ENCODE results near the gene HNRNPD. TPM values are rescaled to one million over a fixed set of nuclear protein-coding genes. Genes with fewer than 3 reads are reported as not detected.
"Not testable (repeated sequence)": the region's sequence is repeated elsewhere in the genome, so short reads cannot be mapped to it uniquely, and the experiment has no call there.

The HNRNPD gene
- total RNA-seq, 1 donor from 2014 or later, result 481 TPM

- not testable (repeated sequence) for H3K36me3 Mint-ChIP-seq (ENCODE audit: low read depth); H3K4me3 Mint-ChIP-seq
Measured at GRCh38 chr4:82386312-82386711, 12.5 kb upstream of the HNRNPD start.

GRCh38 chr4:82382751-82383150 lies 9.0 kb upstream of the HNRNPD start:
- Mint-ChIP-seq H3K9me3 (peaks cover 5% of the 10 kb centered on the region), H3K36me3 (ENCODE audit: low read depth) (peaks cover 6% of the 10 kb centered on the region), H3K27ac (no peak overlapping the region), H3K4me1 (peaks cover 4% of the 10 kb centered on the region), H3K27me3 (peaks cover 10% of the 10 kb centered on the region), H3K4me3 (no peak overlapping the region)
- no peak for DNase-seq
- intact Hi-C loops (cut with micrococcal nuclease), result no loop called here

More at GRCh38 chr4:82386312-82386711, 12.5 kb upstream of the HNRNPD start:
- intact Hi-C loops (cut with micrococcal nuclease); H3K9me3 Mint-ChIP-seq; DNase-seq; H3K4me1 Mint-ChIP-seq; H3K27me3 Mint-ChIP-seq; H3K27ac Mint-ChIP-seq: not testable (repeated sequence)

DNA sequence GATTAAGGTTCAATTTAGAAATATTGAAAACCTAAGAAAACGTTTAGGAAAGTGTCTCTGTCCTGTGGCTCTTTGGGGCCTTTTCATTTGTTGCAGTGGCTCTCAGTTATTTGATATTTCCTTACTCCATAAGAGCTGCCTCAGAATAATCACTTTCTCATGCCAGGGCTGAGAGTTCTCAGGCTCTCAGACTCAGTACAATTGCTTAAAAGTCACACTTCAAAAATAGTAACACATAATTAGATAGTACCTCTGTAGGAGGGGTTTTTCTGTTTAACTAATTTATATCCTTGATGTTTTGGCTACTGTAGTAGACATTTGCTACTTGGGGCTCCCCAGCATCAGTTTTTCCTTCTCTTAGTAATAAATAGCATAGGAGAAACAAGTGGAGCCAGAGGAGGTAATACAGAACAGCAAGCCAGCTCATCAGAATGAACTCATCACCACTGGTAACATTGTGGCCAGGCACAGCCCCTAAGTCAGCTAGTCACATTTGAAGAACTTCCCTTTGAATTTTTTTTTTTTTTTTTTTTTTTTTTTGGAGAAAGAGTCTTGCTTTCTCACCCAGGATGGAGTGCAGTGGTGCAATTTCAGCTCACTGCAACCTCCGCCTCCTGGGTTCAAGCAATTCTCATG lies 8.0 kb upstream of the HNRNPD start:
- Mint-ChIP-seq H3K36me3 (ENCODE audit: low read depth) (peaks cover 9% of the 10 kb centered on the region), H3K9me3 (peaks cover 5% of the 10 kb centered on the region), H3K4me3 (no peak overlapping the region), H3K27ac (no peak overlapping the region), H3K27me3 (peaks cover 10% of the 10 kb centered on the region), H3K4me1 (peaks cover 6% of the 10 kb centered on the region)
- intact Hi-C loops (cut with micrococcal nuclease), result no loop called here
- DNase-seq, result no peak

GRCh38 chr4:82381235-82381634 lies 7.4 kb upstream of the HNRNPD start:
- Mint-ChIP-seq H3K9me3 (peaks cover 5% of the 10 kb centered on the region), H3K36me3 (ENCODE audit: low read depth) (peaks cover 12% of the 10 kb centered on the region)

GRCh38 chr4:82380831-82381230 lies 7.0 kb upstream of the HNRNPD start:
- H3K36me3 Mint-ChIP-seq (ENCODE audit: low read depth), result peaks cover 17% of the 10 kb centered on the region
- intact Hi-C loops (cut with micrococcal nuclease), result no loop called here
- no peak overlapping the region for H3K27ac Mint-ChIP-seq
- H3K27me3 Mint-ChIP-seq, result peaks cover 8% of the 10 kb centered on the region
- no peak overlapping the region for H3K4me3 Mint-ChIP-seq
- no peak for DNase-seq
- H3K9me3 Mint-ChIP-seq, result peaks cover 3% of the 10 kb centered on the region
- H3K4me1 Mint-ChIP-seq, result peaks cover 13% of the 10 kb centered on the region

More at GRCh38 chr4:82381235-82381634, 7.4 kb upstream of the HNRNPD start:
- Mint-ChIP-seq H3K27me3 (peaks cover 10% of the 10 kb centered on the region), H3K4me3 (no peak overlapping the region), H3K4me1 (peaks cover 9% of the 10 kb centered on the region), H3K27ac (no peak overlapping the region)
- no peak for DNase-seq
- intact Hi-C loops (cut with micrococcal nuclease), result no loop called here

DNA sequence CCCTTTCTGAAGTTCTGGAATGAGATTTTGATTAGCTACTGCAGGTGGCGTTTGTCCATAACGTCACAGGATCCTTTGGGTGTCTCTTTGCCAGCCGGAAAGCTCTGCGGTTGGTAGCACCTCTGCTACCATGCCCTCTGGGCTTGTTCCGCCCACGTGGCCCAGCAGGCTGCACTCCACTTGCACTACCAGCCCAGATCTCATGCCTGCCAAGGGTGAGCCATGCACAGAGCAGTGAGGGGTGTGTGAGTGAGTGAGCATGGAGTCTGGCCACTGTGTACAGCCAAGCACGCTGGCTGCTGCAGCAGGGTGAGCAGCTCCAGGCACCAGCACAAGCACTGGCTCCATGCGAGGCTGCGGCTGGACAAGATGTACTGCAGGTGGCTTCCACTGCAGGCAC lies 6.6 kb upstream of the HNRNPD start:
- H3K4me1 Mint-ChIP-seq, result peaks cover 16% of the 10 kb centered on the region
- no peaks in the 10 kb centered on the region for H3K9me3 Mint-ChIP-seq
- H3K36me3 Mint-ChIP-seq (ENCODE audit: low read depth), result peaks cover 19% of the 10 kb centered on the region
- H3K4me3 Mint-ChIP-seq, result no peak overlapping the region
- intact Hi-C loops (cut with micrococcal nuclease), result no loop called here
- H3K27me3 Mint-ChIP-seq, result peaks cover 4% of the 10 kb centered on the region
- DNase-seq, result no peak
- no peak overlapping the region for H3K27ac Mint-ChIP-seq

GRCh38 chr4:82376109-82376508 lies 2.3 kb upstream of the HNRNPD start:
- H3K27ac Mint-ChIP-seq, result no peak overlapping the region
- H3K36me3 Mint-ChIP-seq (ENCODE audit: low read depth), result peaks cover 48% of the 10 kb centered on the region
- intact Hi-C loops (cut with micrococcal nuclease), result loop anchor here (10.0 kb wide), 1 partner anchor 1109 kb away; the partner anchor contains the start of gene ABRAXAS1
- peak; percentile 58 for DNase-seq
- H3K9me3 Mint-ChIP-seq, result no peaks in the 10 kb centered on the region
- peaks cover 23% of the 10 kb centered on the region for H3K4me1 Mint-ChIP-seq
- H3K4me3 Mint-ChIP-seq, result peak overlapping the region; percentile 91
- no peaks in the 10 kb centered on the region for H3K27me3 Mint-ChIP-seq

- H3K36me3 Mint-ChIP-seq (ENCODE audit: low read depth), result peaks cover 68% of the 10 kb centered on the region
- no peak for DNase-seq
- no peaks in the 10 kb centered on the region for H3K27me3 Mint-ChIP-seq
- H3K9me3 Mint-ChIP-seq, result no peaks in the 10 kb centered on the region
- intact Hi-C loops (cut with micrococcal nuclease), result loop anchor here (1.0 to 10.0 kb wide), 7 partner anchors 15 to 1111 kb away; partner anchors contain the start of genes ABRAXAS1, HELQ, LIN54 and MRPS18C
- H3K4me3 Mint-ChIP-seq, result peak overlapping the region; percentile 91
- peaks cover 44% of the 10 kb centered on the region for H3K4me1 Mint-ChIP-seq
- H3K27ac Mint-ChIP-seq, result peak overlapping the region; percentile 98
Measured at GRCh38 chr4:82373486-82373815, 340 bp downstream of the HNRNPD start.

DNA sequence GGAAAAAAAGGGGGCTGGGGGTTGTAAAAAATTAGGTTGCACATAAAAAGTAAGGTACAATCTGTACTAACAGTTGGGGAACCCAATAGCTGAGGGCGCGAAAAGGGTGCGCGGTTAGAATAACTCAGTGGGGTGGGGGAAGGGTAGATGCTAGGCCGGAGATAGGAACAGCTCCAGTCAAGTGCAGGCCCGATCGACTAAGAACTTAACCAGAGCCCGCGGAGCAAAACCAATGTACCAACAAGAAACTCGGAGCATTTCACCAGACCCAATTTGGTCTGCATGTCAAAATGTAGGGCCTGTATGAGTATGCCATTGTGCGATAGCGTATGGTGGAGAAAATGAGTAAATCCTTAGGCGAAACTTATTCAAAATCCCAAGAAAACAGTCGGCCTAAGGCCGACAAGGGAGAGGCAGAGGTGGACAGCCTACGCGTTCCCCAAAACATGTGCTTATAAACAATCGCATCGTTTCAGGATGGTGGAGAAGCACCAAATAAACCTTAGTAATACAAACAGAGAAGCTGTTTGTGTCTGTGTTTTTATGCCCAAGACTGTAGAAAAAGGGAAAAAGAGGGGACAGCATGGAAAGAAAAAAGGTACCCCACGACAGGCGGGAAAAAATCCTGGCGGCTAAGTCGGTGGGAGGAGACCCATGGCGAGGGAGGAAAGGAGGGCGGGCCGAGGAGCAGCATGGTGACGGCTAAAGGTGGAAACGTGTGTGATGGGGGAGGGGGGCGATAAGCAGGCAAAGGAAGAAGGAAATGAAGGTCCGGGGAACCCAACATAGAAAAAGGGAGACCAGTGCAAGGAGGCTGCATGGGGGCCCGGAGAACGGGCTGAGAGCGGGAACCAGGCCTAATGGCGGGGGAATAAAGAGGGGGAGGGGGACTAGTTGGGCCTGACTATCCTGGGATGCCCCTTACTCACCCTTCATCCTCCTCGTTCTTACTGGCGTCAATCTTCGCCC lies 990 bp downstream of the HNRNPD start:
- H3K27ac Mint-ChIP-seq, result peak overlapping the region; percentile 98
- peaks cover 46% of the 10 kb centered on the region for H3K4me1 Mint-ChIP-seq
- H3K27me3 Mint-ChIP-seq, result no peaks in the 10 kb centered on the region
- DNase-seq, result peak; percentile 91
- no peaks in the 10 kb centered on the region for H3K9me3 Mint-ChIP-seq
- intact Hi-C loops (cut with micrococcal nuclease), result loop anchor here (1.0 to 10.0 kb wide), 7 partner anchors 14 to 1112 kb away; partner anchors contain the start of genes ABRAXAS1, HELQ, LIN54 and MRPS18C
- peaks cover 71% of the 10 kb centered on the region for H3K36me3 Mint-ChIP-seq (ENCODE audit: low read depth)
- peak overlapping the region; percentile 91 for H3K4me3 Mint-ChIP-seq

GRCh38 chr4:82371497-82371896 lies 2.3 kb downstream of the HNRNPD start:
- H3K4me1 Mint-ChIP-seq, result peaks cover 53% of the 10 kb centered on the region
- peak overlapping the region; percentile 98 for H3K27ac Mint-ChIP-seq
- H3K9me3 Mint-ChIP-seq, result no peaks in the 10 kb centered on the region
- H3K36me3 Mint-ChIP-seq (ENCODE audit: low read depth), result peaks cover 78% of the 10 kb centered on the region
- H3K4me3 Mint-ChIP-seq, result peak overlapping the region; percentile 91
- no peaks in the 10 kb centered on the region for H3K27me3 Mint-ChIP-seq
- intact Hi-C loops (cut with micrococcal nuclease), result loop anchor here (1.0 to 10.0 kb wide), 4 partner anchors 8 to 1113 kb away; partner anchors contain the start of genes ABRAXAS1, HELQ, MRPS18C and PLAC8
- DNase-seq, result peak; percentile 57

DNA sequence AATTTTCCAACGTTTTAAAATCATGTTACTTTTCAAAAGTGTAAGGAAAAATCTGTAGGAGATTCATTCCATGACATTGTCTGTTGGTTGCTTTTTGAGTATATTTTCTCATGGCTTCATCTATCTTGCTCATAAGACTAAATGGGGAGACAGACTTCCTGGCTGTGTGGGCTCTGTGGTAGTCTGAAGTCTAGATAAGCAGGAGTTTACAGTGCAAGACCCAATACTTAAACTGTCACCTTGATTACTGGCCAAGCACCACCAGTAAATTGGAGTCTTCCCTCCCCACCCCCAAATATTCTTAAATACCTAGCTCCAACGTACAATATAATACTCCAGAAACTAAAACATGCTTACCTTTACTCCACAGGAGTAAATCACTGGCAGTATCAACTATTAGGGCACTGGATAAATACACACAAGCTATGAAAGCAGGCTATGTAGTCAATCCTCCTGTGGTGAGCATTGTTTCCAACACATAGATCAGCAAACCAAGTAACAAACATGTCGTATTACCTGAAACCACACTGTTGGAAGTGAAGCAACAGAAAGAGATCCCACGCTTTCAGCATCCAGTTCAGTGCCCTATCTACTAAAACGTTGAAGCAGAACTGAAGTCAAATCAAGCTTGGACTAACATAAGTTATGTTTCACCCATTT lies 6.2 kb downstream of the HNRNPD start:
- peaks cover 72% of the 10 kb centered on the region for H3K36me3 Mint-ChIP-seq (ENCODE audit: low read depth)
- H3K4me1 Mint-ChIP-seq, result peaks cover 66% of the 10 kb centered on the region
- peak overlapping the region; percentile 71 for H3K27ac Mint-ChIP-seq
- peak overlapping the region; percentile 91 for H3K4me3 Mint-ChIP-seq
- no peaks in the 10 kb centered on the region for H3K9me3 Mint-ChIP-seq
- intact Hi-C loops (cut with micrococcal nuclease), result loop anchor here (1.0 to 10.0 kb wide), 2 partner anchors 8 to 963 kb away; no protein-coding TSS in a partner anchor
- H3K27me3 Mint-ChIP-seq, result no peaks in the 10 kb centered on the region
- peak; percentile 59 for DNase-seq

- Mint-ChIP-seq H3K27ac (peak overlapping the region; percentile 12), H3K4me3 (peak overlapping the region; percentile 49), H3K4me1 (peaks cover 69% of the 10 kb centered on the region), H3K36me3 (ENCODE audit: low read depth) (peaks cover 68% of the 10 kb centered on the region)
- H3K27me3 Mint-ChIP-seq, H3K9me3 Mint-ChIP-seq, DNase-seq: not testable (repeated sequence)
- intact Hi-C loops (cut with micrococcal nuclease), result loop anchor here (10.0 kb wide), 1 partner anchor 962 kb away; no protein-coding TSS in a partner anchor
Measured at GRCh38 chr4:82366431-82366830, 7.4 kb downstream of the HNRNPD start.

GRCh38 chr4:82363896-82364487 lies 9.8 kb downstream of the HNRNPD start:
- intact Hi-C loops (cut with micrococcal nuclease), result loop anchor here (1.0 to 10.0 kb wide), 2 partner anchors 7 to 959 kb away; no protein-coding TSS in a partner anchor
- Mint-ChIP-seq H3K27me3 (no peaks in the 10 kb centered on the region), H3K9me3 (no peaks in the 10 kb centered on the region), H3K36me3 (ENCODE audit: low read depth) (peaks cover 59% of the 10 kb centered on the region), H3K27ac (no peak overlapping the region), H3K4me1 (peaks cover 67% of the 10 kb centered on the region), H3K4me3 (peak overlapping the region; percentile 13)
- no peak for DNase-seq

Data from activated CD4-positive, alpha-beta T cell treated with anti-CD3 and anti-CD28 coated beads, Interleukin-2, amount 10 ng/mL, durations not matched to agents 24 days and 14 days (primary cell).